PC-3 (cell line): ENCODE data around the gene TSSC4.

ENCODE experiments used
- EZH2 ChIP-seq: fragments of 300-600 bp; sonication (generic); IDR thresholded peaks from one replicate; pipeline ENCODE4 v1.6.1; 2017; ENCODE audit warnings: antibody characterized with exemption, mild to moderate bottlenecking, low read length; ENCODE audit not compliant: unreplicated experiment
- TF ChIP-seq, protein P1 (sequence below): fragments of 300-600 bp; sonication (generic); conservative IDR thresholded peaks from 2 replicates; pipeline ENCODE4 v1.5.1; 2017; ENCODE audit warnings: antibody characterized with exemption, low read depth, mild to moderate bottlenecking, low read length

DNA sequence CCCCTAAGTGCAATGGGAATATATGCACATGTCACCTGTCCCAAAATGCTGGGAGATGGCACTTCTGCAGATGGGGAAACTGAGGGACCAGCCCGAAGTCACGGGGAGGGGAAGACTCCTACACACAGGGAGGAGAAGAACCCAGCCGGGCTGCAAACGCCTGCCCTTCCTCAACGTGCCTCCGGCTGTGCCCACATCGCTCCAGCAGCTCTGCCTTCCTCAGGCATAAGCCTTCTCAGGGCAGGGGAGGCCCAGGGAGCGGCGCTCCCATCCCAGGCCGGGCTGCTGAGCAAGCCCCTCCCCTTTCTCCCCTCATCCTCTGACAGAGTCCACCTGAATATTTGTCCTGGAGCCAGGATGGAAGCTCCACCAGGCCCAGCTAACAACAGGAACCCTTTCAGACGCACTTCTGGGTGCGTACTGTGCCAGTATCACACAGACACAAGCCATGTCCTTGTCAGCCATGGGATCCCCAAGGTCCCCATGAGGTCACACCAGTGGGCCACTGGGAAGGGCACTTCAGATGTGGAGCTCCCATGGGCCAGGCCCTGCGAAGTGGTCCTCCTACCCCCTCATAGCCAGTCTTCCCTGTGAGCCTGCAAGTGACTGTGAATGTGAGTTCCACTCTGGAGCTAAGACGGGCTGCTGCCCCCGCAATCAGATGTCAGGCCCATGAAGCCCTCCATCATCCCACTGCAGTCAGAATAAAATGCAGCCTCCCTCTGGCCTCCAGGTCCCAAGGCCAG, 25.9 kb upstream of the TSSC4 start:
- TF ChIP-seq EZH2, result no peak
- TF ChIP-seq, protein P1, sequence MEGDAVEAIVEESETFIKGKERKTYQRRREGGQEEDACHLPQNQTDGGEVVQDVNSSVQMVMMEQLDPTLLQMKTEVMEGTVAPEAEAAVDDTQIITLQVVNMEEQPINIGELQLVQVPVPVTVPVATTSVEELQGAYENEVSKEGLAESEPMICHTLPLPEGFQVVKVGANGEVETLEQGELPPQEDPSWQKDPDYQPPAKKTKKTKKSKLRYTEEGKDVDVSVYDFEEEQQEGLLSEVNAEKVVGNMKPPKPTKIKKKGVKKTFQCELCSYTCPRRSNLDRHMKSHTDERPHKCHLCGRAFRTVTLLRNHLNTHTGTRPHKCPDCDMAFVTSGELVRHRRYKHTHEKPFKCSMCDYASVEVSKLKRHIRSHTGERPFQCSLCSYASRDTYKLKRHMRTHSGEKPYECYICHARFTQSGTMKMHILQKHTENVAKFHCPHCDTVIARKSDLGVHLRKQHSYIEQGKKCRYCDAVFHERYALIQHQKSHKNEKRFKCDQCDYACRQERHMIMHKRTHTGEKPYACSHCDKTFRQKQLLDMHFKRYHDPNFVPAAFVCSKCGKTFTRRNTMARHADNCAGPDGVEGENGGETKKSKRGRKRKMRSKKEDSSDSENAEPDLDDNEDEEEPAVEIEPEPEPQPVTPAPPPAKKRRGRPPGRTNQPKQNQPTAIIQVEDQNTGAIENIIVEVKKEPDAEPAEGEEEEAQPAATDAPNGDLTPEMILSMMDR, result no peak
